Medulla oblongata (tissue), 1 donor: Measurements from ENCODE around the gene TINAGL1.

Experiments
- DNase-seq: peaks from one replicate; pipeline ENCODE4 v3.0.0-alpha.2; 2015; ENCODE audit errors: extremely low spot score

Gene TINAGL1

GRCh38 chr1:31576201-31576669 lies at the start of gene TINAGL1:
TINAGL1 (plus strand) TSS chr1:31576515; CDS start chr1:31577149, 634 bp downstream.
- no peak for DNase-seq

DNA sequence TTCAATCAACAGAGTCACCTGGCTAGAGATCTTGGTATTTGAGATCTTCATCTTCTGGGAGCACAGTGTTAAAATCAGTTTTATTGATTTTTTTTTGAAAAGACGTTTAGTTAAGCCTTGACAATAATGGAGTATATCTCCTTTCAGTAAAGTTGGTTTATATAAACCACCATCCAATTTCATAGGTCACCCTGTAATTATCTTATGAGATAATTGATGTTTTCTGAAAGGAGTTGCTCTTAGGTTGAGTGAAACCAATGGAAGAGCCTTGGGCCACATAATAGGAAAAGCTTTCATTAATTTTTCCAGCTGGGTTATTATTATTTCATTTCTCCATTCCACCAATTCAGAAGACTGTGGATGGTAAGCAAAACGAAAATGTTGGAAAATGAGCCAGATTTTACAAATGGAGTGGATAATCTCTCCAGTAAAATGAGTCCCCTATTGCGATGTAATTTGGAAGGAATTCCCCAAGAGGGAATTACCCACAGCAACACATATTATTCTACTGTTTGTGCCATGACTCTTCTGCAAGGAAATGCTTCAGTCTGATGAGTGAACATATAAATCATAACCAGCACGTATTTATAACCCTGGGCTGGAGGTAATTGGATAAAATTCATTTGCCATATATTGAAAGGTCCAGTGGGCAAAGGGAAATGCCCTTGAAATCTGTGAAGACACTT lies 46.2 kb upstream of the TINAGL1 start:
- DNase-seq: no peak

- DNase-seq: no peak
Observed at GRCh38 chr1:31531177-31531999, 44.9 kb upstream of the TINAGL1 start.

GRCh38 chr1:31532173-31532572 lies 44.1 kb upstream of the TINAGL1 start:
- DNase-seq: no peak

- no peak for DNase-seq
Observed at GRCh38 chr1:31535561-31535960, 40.8 kb upstream of the TINAGL1 start.

- no peak for DNase-seq
Observed at GRCh38 chr1:31539329-31539728, 37.0 kb upstream of the TINAGL1 start.

GRCh38 chr1:31541194-31541593 lies 35.1 kb upstream of the TINAGL1 start:
- no peak for DNase-seq

DNA sequence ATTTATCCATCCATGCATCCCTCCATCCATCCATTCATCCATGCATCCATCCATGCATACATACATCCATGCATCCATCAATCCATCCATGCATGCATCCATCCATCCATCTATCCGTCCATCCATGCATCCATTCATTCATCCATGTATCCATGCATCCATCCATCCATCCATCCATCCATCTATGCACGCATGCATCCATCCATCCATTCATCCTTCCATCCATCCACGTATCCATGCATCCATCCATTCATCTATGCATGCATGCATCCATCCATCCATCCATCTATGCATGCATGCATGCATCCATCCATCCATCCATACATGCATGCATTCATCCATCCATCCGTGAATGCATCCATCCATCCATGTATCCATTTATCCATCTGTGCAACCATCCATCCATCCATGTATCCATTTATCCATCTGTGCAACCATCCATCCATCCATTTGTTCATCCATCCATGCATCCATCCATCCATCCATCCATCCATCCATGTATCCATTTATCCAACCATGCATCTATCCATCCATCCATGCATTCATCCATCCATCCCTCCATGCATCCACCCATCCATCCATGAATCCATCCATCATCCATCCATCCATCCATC lies 30.3 kb upstream of the TINAGL1 start:
- no peak for DNase-seq

GRCh38 chr1:31548534-31548906 lies 27.8 kb upstream of the TINAGL1 start:
- DNase-seq: no peak

- DNase-seq: peak; percentile 92
Observed at GRCh38 chr1:31548907-31549808, 27.2 kb upstream of the TINAGL1 start.

- no peak for DNase-seq
Observed at GRCh38 chr1:31549809-31550620, 26.3 kb upstream of the TINAGL1 start.

- DNase-seq: no peak
Observed at GRCh38 chr1:31551208-31551607, 25.1 kb upstream of the TINAGL1 start.

DNA sequence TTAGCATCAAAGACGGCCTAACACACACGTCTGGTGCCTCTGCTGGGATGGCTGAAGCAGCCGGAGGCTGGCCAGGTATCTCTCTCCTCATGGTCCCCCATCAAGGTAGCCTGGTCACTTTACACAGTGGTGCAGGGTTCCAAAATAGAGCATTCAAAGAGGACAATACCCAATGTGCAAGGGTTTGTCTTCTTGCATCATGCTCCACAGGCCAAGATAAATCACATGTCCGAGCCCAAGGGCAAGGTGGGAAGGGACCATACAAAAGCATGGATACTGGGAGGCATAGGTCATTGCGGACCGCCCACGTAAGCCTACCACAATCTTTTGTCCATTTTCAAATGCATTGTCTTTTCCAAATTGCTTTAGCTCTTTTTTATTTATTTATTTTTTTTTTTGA lies 23.8 kb upstream of the TINAGL1 start:
- DNase-seq: no peak

GRCh38 chr1:31556481-31557006 lies 19.8 kb upstream of the TINAGL1 start:
- no peak for DNase-seq

- no peak for DNase-seq
Observed at GRCh38 chr1:31559715-31560114, 16.6 kb upstream of the TINAGL1 start.

DNA sequence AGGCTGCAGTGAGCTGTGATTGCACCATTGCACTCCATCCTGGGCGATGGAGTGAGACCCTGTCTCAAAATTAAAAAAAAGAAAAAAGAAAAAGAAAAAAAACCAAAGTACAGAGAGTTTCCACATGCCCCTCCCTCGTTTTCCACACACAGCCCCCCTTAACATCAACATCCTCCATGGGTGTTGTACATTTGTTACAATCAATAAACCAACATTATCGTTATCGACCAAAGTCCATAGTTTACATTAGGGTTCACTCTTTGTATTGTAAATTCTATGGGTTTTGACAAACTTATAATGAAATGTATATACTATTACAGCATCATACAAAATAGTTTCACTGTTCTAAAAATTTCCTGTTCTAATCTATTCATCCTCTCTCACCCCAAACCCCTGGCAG lies 15.9 kb upstream of the TINAGL1 start:
- DNase-seq: no peak

DNA sequence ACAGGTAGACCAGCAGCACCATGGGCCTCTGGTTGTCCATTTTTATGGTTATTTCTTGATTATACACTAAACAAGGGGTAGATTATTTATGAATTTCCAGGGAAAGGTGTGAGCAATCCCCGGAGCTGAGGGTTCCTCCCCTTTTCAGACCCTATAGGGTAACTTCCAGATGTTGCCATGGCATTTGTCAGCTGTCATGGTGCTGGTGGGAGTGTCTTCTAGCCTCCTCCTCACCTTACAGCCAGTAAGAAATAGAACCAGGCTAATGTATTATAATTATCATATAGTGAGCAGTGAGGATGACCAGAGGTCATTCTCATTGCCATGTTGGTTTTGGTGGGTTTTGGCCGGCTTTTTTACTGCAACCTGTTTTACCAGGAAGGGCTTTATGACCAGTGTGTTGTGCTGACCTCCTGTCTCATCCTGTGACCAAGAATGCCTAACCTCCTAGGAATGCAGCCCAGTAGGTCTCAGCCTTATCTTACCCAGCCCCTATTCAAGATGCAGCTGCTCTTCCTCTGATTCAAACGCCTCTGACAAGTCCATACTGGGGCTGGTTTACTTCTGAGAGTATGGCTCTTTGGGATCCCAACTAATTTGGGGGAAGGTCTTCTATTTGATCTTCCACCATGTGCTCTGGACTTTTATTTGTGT lies 13.5 kb upstream of the TINAGL1 start:
- DNase-seq: no peak

DNA sequence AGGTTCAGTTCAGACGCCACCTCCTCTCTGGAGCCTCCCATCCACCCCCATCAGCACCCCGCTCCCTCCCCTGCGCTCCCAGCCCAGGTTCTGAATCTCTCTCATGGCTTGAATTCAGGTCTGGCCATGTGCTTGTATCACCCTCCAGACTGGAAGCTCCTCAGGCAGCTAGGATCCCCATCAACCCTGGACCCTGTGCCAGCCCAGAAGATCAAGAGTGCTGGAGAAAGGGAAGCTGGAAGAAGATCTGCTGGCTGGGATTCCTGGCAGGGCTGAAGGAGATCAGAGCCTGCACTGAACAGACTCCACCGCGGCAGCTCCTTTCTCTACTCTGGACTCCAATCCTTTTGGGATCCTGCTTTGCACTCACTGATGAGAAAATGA lies 11.7 kb upstream of the TINAGL1 start:
- no peak for DNase-seq

- DNase-seq: no peak
Observed at GRCh38 chr1:31567956-31568570, 8.3 kb upstream of the TINAGL1 start.
